Measurements from ENCODE around the gene EVC2.

GRCh38 chr4:5704276-5704675 is 4.1 kb downstream of the EVC2 start:
- TF ChIP-seq POLR2A (IDR thresholded peaks at IDR 0.05) (no peak), CTCF (IDR thresholded peaks at IDR 0.05) (no peak)
